GM21515 (cell line): ENCODE results near the gene TMEM220.

Experiments used
- ATAC-seq: cut with Tn5 transposase; IDR thresholded peaks from one replicate; pipeline ENCODE4 v1.9.1; 2021; ENCODE audit not compliant: unreplicated experiment

TMEM220 gene

GRCh38 chr17:10673312-10673711 is 56.5 kb downstream of the TMEM220 start:
- no peak for ATAC-seq

- ATAC-seq, result no peak
Observed at GRCh38 chr17:10668775-10669174, 61.0 kb downstream of the TMEM220 start.

- no peak for ATAC-seq
Observed at GRCh38 chr17:10666906-10667305, 62.9 kb downstream of the TMEM220 start.

GRCh38 chr17:10664571-10664970 is 65.3 kb downstream of the TMEM220 start:
- ATAC-seq, result no peak
